NCI-H146 (cell line): ENCODE measurements around the gene DCTN3.

Experiments
- DNase-seq: peaks from one replicate; lab custom pipeline; 2025; lab: John Stamatoyannopoulos, UW

The DCTN3 gene

DNA sequence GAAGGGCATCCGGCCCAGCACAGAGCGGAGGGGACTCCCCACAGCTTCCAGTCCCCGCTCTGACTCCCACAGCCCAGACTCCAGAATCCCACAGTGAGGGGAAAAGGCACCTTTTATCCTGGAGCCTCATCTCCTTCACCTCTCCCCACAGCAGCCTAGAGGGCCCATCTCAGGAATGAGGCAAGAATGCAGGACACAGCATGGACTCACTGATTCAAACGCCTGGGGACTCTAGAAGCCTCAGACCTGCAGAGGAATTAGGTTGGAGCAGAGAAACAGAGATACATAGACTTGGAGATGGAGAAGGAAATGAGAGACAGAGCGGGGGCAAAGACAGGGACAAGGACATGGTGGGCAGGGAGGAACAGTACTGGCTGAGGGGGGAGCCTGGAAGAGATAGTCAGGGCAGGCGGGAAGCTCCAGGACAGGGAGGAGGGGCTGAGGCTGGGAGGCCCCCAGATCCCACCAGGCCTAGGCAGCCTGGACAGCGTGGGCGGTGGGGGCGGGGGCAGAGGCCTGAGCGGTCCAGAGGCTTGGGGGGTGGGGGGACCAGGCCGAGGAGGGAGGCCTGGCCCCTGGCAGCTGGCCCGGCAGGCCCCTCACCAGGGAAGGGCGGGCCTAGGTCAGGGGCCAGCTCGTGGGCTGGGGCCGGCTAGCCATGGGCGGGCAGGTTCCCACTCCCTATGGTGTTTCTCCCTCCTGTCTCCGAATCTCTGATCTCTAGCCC lies 46.5 kb downstream of the DCTN3 start:
- DNase-seq, result no peak

DNA sequence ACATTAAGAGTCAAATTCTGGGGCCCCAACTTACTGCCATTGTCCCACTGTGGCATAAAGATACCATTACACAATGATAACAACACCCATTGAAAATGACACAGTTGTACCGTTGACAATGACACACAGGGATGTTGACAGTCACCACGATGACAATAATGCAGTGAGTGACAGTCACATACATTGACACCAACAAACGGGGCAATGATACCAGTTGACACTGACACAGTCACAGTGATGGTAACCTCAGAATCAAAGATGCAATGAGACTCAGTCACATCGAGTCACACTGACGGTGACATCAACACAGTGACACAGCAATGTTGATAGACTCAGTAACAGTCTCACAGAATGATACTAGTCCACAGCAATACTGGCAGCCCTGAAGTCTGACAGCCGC lies 47.7 kb downstream of the DCTN3 start:
- no peak for DNase-seq

DNA sequence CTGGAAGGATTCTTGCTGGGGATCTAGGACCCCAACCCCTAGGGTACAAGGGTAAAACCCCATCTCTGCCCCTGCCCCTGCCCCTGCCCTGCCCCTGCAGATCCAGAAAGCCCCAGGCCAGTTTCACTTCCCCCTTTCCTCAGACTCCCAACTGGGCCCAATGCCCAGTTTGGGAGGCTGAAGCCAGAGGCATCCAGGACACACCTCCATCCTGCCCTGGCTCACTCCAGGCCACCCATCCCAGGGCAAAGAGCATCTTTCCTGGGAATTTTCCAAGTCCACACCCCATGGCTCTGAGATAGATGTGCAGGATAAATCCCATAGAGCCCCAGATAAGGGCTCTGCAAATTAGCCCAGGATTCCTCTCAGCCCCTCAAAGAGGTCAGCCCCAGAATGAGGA lies 48.2 kb downstream of the DCTN3 start:
- DNase-seq, result no peak

DNA sequence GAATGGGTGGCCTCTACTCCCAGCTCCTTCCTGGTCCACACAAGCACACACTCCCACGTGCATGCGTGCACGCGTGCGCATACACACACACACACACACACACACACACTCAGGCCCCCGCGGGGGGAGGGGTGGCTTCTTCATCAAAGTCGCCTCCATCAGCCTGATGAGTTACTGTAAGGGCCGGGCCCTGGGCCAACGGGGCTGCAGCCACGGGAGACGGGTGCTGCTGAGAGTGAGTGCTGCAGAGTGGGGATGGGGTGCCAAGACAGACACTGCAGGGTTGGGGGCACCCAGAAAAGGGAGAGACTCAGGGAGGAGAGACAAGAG lies 48.8 kb downstream of the DCTN3 start:
- DNase-seq, result no peak

DNA sequence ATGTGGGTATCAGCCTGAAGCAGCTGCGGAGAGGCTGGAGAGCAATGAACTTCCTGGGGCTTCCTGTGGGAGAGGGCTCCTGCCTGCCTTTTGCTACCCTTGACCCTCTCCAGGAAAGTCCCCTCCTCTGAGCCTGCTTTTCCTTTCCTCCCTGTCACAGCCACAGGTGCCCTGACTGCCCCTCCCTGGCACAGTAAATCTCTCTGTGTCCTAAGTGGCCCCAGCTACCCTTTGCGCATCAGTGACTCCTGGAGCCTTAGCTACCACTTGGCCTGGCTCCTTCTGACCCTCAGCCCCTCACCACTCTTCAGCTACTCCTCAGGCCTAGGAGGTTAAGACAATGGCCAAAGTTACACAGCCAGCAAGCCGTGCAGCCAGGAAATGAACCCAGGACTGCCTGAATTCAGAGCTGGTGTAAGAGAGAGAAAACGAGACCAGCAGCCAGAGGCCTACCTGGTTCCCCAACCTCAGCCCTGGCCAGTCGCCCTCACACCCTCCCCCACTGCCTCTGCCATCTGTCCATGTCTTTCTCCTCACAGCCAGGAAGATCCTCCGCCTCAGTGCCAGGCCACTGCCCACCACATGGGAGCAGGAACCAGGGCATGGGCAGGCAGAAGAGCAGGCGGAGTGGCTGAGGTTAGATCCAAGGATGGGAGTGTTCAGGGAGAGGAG lies 49.4 kb downstream of the DCTN3 start:
- DNase-seq, result no peak

DNA sequence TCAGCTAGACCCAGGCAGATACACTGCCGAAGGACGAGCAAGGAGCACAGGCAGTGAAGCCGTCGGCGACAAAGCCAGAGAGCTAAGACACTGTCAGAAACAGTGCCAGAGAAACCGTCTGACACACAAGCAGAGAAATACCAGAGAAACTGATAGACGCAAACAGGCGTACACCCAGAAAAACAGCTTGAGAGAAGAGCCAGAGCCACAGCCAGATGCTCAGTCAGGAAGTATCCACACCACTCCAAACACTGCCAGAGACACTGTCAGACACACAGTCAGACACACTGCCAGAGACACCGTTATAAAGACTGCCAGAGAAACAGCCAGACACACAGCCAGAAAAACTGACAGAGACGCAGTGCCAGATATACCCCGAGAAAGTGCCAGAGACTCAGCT lies 49.9 kb downstream of the DCTN3 start:
- no peak for DNase-seq

DNA sequence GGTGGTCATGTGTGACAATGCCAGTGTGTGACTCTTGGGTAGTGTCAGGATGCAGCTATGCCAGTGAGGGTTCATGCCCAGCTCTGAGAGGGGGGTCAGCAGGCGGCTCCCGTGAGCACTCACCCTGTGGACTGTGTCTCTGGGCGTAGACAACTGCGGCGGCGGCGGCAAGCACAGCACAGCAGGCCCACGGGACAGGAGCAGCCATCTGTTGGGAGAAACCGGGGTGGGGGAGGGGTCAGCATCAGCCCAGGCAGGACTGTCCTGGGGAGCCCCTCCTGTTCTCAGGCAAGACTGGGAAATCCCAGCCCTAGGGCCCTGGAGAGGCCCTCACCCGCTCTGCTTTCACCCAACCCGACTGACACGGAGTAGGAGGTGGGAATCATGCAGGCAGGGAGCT lies 51.5 kb downstream of the DCTN3 start:
- DNase-seq, result no peak

DNA sequence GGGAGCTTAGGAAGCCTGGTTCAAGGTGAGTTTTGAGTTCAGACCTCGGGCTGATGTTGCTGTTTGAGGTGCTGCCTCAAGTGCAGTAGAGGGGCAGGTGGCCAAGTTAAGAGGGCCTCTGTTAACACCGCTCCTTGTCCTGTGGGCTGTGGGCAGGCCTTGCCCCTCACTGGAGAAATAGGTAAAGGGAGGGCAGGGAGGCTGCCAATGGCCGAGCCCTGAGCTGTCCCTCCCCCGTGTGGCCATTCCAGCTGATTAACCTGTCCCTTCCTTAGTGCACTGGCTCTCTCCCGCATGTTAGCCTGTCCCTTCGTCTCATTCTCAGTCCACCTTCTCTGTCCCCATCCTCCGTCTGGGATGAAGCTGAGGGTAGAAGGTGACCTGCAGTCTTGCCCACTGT lies 52.2 kb downstream of the DCTN3 start:
- no peak for DNase-seq

DNA sequence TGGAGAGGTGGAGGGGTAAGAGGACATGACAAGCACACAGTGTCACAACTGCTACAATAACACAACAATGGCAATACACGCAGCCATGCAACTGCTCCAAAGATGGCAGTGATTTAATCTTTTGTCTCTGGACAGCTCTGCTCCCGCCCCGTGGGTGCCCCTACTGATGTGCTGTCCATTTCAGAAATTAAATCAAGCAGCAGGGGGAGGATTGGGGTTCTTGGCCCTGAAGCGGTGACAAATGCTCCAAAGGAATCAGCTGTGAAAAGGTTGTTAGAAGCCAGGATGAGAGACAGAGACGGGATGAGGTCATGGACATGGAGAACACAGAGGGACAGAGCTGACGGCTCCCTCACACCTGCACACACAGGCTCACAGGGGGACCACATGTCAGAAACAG lies 53.3 kb downstream of the DCTN3 start:
- no peak for DNase-seq

DNA sequence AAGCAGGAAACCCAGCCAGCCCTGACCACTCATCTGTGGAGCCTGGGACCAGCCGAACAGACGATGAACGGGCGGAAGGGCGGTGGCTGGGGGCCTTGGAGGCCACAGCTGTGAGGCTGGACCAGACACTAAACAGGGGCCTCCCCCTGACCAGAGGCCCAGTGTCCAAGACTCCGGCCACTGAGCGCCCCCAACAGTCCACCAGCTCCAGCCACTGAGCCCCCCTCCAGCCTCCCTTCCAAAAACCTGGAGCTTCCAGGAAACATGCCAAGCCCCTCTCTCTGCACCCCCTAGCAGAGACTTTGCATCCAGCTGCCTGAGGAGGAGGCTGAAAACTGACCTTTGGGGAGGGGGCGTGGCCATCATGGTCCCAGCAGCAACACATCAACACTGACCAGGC lies 54.0 kb downstream of the DCTN3 start:
- DNase-seq, result no peak

DNA sequence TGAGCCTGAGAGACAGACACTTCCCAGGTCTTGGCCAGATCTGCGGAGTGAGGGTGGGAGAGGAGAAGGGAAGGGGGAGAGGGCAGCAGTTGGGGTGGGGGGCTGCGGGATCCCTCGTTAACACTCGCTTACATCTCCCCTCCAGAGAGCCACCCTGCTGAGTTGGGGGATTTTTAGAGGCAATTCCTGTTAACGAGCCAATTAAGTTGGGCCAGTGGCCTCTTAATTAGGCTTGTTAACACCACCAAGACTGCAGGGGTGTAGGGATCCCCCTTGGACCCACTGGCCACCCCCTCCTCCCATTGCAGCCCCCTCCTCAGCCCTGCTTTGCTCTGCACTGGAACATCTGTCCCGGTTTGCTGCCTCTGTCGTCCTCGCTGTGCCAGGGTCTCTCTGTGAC lies 54.4 kb downstream of the DCTN3 start:
- no peak for DNase-seq

DNA sequence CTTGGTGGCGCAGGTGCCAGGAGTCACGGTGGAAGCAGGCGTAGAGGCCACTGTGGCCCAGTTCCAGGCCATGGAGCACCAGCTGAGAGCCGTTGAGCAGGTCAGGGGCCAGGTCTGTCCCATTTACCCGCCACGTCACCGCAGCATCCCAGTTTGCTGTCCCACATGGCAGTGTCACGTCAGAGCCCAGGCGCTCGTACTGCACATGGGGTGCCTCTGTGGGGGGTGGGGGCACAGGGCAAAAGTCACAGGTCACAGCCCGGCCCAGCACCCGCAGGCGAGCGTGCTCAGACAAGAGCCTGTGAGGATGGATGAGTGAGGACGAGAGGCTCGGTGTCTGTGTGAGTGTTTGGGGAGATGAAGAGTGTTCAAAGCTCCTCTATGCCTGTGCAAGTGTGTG lies 55.7 kb downstream of the DCTN3 start:
- no peak for DNase-seq
